NOMO-1 treated with dmso at 0.1 percent for 144 hours (cell line): ENCODE results near the gene USP40.

ENCODE experiments used
- DNase-seq: peaks from one replicate; lab custom pipeline; 2025; ENCODE audit not compliant: unreplicated experiment; lab: John Stamatoyannopoulos, UW

USP40 gene

GRCh38 chr2:233476651-233477547 lies 89.7 kb downstream of the USP40 start:
- no peak for DNase-seq

DNA sequence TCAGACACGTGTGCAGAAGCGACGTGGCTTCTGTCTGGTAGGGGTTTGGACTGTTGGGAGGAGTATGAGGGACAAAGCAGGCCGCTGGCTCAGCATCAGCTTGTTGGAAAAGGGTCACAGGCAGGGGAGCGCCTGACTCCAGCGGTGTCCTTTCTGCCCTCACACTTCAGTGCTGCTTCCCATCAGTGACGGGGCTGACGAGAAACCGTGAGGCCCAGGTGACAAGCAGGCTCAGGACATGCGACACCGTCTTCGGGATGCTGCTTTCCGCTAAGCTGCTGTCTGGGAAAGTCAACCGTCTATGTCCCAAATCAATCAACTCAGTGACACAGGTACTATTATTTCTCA lies 90.5 kb downstream of the USP40 start:
- no peak for DNase-seq

GRCh38 chr2:233474308-233475160 lies 92.0 kb downstream of the USP40 start:
- no peak for DNase-seq

DNA sequence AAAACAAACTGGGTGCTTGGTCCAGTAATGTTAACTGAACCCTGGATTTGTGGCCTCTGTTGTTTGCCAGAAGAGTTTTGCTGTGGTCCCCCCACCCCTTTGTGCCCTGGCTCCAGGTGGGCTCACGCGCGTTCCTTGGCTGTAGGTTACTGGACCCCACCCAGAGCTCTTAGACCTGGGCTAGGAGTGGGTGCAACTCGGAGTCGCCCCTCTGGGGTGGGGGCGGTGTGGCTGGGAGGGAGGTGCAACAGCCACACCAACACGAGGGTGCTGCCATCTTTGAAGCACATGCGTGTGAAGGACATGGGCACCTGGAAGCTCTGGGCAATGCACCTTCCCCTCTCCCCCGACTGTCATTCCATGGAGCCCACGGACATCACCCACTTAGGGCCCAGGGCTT lies 92.7 kb downstream of the USP40 start:
- no peak for DNase-seq

- DNase-seq: no peak
Observed at GRCh38 chr2:233473386-233473791, 93.2 kb downstream of the USP40 start.

GRCh38 chr2:233471291-233472035 lies 95.1 kb downstream of the USP40 start:
- no peak for DNase-seq

DNA sequence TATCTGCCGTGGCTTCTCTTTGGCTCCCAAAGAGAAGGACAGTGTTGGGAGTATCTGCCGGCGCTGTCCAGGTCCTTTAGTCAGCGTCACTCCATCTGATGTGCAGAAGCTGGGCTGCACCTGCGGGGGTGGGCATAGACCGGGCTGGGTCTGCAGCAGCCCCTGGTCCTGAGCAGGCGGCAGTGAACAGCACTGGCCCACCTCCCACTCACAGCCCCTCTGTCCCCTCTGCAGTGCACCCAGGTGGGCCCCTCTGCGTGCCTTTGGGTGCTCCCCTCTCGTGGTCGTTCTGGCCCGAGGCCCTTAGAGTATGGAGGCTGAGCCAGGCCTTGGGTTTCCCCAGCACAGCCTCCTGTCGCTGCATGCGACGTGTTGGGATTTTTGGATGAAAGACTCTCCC lies 95.7 kb downstream of the USP40 start:
- no peak for DNase-seq

DNA sequence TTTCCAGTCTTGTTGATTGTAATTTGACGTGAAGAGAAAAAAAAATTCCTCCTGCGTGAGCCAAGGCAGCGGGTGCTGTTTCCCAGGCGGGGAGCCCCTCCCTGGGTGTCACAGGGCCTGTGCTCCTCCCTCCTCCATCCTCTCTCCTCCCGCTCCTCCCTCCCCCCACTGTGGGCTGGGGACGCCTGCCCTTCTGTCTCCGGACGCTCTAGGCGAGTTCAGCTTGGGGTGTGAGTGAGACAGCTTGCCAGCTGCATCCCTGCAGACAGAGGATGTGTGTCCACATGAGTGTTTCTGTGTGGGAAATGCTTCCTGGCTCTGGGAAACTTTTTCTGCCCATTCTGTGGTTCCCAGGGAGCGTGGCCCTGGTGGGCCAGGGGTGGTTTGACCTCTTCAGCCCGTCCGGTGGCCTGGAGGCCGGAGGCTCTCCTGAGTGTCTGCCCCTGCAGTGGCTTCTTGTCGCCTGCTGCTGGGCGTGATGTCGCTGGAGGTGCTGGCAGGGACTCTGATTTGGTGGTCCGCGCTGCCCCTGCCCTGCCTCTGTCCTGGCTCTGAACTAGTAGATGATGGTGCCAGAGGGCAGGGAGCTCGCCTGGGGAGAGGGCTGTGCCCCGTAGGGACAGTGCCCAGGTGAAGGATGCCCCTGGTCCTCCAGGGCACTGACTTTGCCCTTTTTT lies 96.4 kb downstream of the USP40 start:
- DNase-seq: no peak

GRCh38 chr2:233469261-233470010 lies 97.1 kb downstream of the USP40 start:
- DNase-seq: no peak

- no peak for DNase-seq
Observed at GRCh38 chr2:233468741-233469110, 97.9 kb downstream of the USP40 start.

- DNase-seq: no peak
Observed at GRCh38 chr2:233468047-233468740, 98.4 kb downstream of the USP40 start.

- no peak for DNase-seq
Observed at GRCh38 chr2:233466991-233467603, 99.5 kb downstream of the USP40 start.

DNA sequence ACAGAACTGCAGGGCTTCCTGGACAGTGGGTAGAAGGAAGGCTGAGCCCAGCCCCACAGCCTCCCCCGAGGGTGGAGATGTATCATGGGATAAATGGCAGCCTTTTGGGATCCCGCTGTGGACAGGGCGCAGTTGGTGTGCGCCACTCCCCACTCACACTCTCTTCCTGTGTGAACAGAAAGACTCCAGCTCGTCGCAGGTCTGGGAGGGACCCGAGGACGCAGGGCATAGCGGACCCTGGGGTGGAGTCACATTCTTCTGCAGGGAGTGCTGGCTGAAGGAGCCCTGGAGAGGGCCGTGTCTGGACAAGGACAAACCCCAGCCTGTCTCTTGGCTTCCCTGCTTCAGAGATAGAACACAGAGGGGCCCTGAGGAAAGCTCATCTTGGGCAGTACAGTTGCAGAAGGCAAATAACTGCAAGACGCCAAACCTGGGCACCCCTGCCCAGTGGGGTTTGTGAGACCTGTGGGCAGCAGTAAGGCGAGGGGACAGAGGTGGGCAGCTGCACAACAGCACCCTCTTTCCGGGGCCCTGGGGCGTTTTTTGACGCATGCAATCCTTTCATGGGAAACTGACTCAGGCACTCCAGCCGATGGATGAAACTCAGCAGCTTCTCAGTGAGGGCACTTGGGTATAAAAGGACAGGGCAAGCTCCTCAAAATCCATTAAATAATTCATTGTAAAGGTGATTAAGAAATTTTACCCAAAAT lies 101.9 kb downstream of the USP40 start:
- no peak for DNase-seq

DNA sequence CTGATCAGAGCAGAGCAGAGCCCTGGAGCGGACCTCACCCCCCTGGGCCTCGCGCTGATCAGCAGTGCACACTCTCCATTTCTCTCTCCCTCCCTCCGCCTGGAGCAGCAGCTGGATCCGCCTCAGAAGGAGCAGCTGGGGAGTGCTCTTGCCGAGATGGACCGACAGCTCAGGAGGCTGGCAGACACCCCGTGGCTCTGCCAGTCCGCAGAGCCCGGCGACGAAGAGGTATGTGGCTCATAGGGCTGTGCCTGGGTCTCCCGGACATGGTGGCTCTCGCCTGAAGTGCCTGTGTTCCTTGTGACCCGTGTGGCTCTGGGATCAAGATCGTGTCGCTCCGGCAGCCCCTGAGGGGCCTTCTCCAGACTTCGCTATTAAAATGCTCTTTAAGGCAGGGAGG lies 102.5 kb downstream of the USP40 start:
- DNase-seq: no peak

DNA sequence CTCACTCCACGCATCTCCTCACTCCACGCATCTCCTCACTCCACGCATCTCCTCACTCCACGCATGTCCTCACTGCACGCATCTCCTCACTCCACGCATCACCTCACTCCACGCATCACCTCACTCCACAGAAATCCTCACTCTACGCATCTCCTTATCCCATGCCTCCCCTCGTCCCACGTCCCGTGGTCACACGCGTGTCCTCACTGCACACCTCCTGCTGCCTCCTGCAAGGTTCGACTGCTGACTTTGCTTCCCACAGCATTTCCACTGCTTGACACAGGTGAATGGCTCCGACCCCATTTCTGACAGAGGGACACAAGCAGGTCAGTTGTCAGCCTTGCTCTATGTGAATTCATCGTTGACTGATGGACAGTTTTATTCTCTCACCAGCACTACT lies 103.0 kb downstream of the USP40 start:
- DNase-seq: no peak

- no peak for DNase-seq
Observed at GRCh38 chr2:233462826-233463470, 103.6 kb downstream of the USP40 start.

GRCh38 chr2:233462202-233462785 lies 104.3 kb downstream of the USP40 start:
- DNase-seq: no peak

DNA sequence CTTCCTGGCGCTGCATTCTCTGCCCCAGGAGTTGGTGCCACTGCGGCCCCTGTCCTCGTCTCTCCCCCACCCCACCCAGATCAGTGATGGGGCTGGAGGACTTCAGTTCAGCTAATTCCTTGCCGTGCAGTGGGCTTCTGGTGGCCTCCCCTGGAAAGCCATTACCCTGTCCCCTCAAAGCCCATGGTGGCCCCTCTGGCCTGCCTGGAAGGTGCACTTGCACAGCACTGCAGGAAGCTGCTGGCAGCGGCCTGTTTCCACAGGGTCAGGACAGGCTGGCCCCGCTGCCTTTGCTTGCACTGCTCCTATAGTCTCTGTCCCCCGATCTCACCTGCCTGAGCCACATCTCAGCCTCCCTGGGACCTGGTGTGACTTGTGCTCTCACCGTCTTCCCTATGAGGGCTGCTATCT lies 105.1 kb downstream of the USP40 start:
- no peak for DNase-seq
